T-helper 9 cell (primary cell): ENCODE measurements around the gene BEST3.

Experiments used
- DNase-seq: peaks from one replicate; pipeline ENCODE4 v3.0.0-alpha.2; 2020
- total RNA-seq, 2 donors: gene quantifications; one replicate each; lab custom pipeline; 2026; lab: John Stamatoyannopoulos, UW

BEST3 gene
- total RNA-seq = 0 reads per million in 2 donors

GRCh38 chr12:69698769-69699540 is at the start of gene BEST3:
BEST3 (minus strand) TSS chr12:69699303; CDS start chr12:69697798, 1,505 bp downstream.
- DNase-seq = no peak

- no peak for DNase-seq
These were observed 45.0 kb upstream of the BEST3 start for GRCh38 chr12:69744109-69744508.

- DNase-seq = peak; percentile 56
These were observed 40.4 kb upstream of the BEST3 start for GRCh38 chr12:69739287-69740191.

- DNase-seq = peak; percentile 93
These were observed 39.5 kb upstream of the BEST3 start, which contains the start of gene RAB3IP for GRCh38 chr12:69738351-69739286. RAB3IP (plus strand) TSS chr12:69738860; CDS start chr12:69755409, 16,549 bp downstream.

- DNase-seq = no peak
These were observed 34.5 kb upstream of the BEST3 start for GRCh38 chr12:69733638-69734037.

GRCh38 chr12:69732088-69732487 is 33.0 kb upstream of the BEST3 start:
- no peak for DNase-seq

GRCh38 chr12:69726922-69727321 is 27.8 kb upstream of the BEST3 start:
- no peak for DNase-seq

- no peak for DNase-seq
These were observed 21.6 kb upstream of the BEST3 start for GRCh38 chr12:69720750-69721149.

- no peak for DNase-seq
These were observed 20.5 kb upstream of the BEST3 start for GRCh38 chr12:69719336-69720316.

- DNase-seq = no peak
These were observed 15.4 kb upstream of the BEST3 start for GRCh38 chr12:69714542-69714941.

- no peak for DNase-seq
These were observed 13.7 kb upstream of the BEST3 start for GRCh38 chr12:69712826-69713225.

- no peak for DNase-seq
These were observed 9.5 kb upstream of the BEST3 start for GRCh38 chr12:69708649-69709048.

- DNase-seq = no peak
These were observed 5.3 kb upstream of the BEST3 start for GRCh38 chr12:69704357-69704756.

GRCh38 chr12:69703146-69703642 is 4.1 kb upstream of the BEST3 start:
- no peak for DNase-seq

- no peak for DNase-seq
These were observed 2.7 kb upstream of the BEST3 start for GRCh38 chr12:69701826-69702225.

GRCh38 chr12:69698054-69698453 is 1.0 kb downstream of the BEST3 start:
- DNase-seq = no peak

GRCh38 chr12:69694123-69694522 is 5.0 kb downstream of the BEST3 start:
- no peak for DNase-seq

GRCh38 chr12:69689638-69690037 is 9.5 kb downstream of the BEST3 start:
- no peak for DNase-seq

- DNase-seq = no peak
These were observed 10.4 kb downstream of the BEST3 start for GRCh38 chr12:69688471-69689427.

GRCh38 chr12:69688021-69688420 is 11.1 kb downstream of the BEST3 start:
- DNase-seq = no peak
